ENCODE measurements around the gene C7orf57. TPM values are rescaled to one million over a fixed set of nuclear protein-coding genes. Genes with fewer than 3 reads are reported as not detected.

Gene C7orf57
- not detected in 2 replicates for total RNA-seq (2013; cell fraction: nucleolus; rRNA removed)
- total RNA-seq (2014; rRNA removed) (not detected in 2 replicates), total RNA-seq (2014; rRNA removed; fragmentation: Illumina TruSeq; extraction: Trizol) (0.09 TPM in 1 of 2 replicates, not detected in the other), total RNA-seq (2021) (not detected in 2 replicates), polyA plus RNA-seq (2011; rRNA removed) (0.04 and 0.10 TPM in 2 replicates), polyA plus RNA-seq (2014; fragmentation: Illumina TruSeq; extraction: Trizol) (0.10 TPM in 1 of 2 replicates, not detected in the other), polyA plus RNA-seq (2014; fragmentation: Nextera tagmentation; extraction: Ambion mirVana) (under 1 TPM; 0.07 to 0.21 TPM), polyA plus RNA-seq (2014; rRNA removed) (0.04 TPM in 2 replicates), polyA plus RNA-seq (2016; fragmentation: Nextera tagmentation; extraction: Ambion mirVana) (not detected), polyA minus RNA-seq (2011; rRNA and poly(A)+ RNA removed) (not detected in 2 replicates), Bru-seq, nascent RNA (percentile 4 among the genes with signal in this experiment), BruChase-seq, experiment 1, labeled RNA remaining after a 6-hour chase (percentile 4 among the genes with signal in this experiment), BruChase-seq, experiment 2, labeled RNA remaining after a 2-hour chase (percentile 4 among the genes with signal in this experiment)
- not detected for polyA plus RNA-seq (2011; ENCODE audit: low read depth)
- not detected in 2 replicates for polyA plus RNA-seq (2011; cell fraction: cytosol; rRNA removed)
- not detected in 2 replicates for polyA plus RNA-seq (2011; cell fraction: nucleus; rRNA removed)
- not detected in 2 replicates for polyA plus RNA-seq (2012)
- polyA minus RNA-seq (2011; cell fraction: cytosol; rRNA and poly(A)+ RNA removed), result not detected in 2 replicates
- not detected in 2 replicates for polyA minus RNA-seq (2011; cell fraction: nucleus; rRNA and poly(A)+ RNA removed)
- long read RNA-seq, experiment 1, result 0 reads
- long read RNA-seq, experiment 2, result 0 reads

- 1% methylated on average over 41 of the region's 62 CpGs for WGBS (ENCODE audit: insufficient coverage, insufficient replicate concordance, low lambda C conversion rate, missing lambda C conversion rate)
- in situ Hi-C loops (cut with MboI), result no loop called here
- Histone ChIP-seq H4K20me1 (ENCODE audit: control insufficient read depth, insufficient read depth) (no peaks in the 10 kb centered on the region), H3K4me1 (ENCODE audit: control insufficient read depth, insufficient read depth, low read length) (peaks cover 3% of the 10 kb centered on the region; the same call in 1 of the 2 replicates), H3K9ac (ENCODE audit: control insufficient read depth, insufficient read depth, low read length) (no peak within 1 kb of the TSS), H3K4me3 (no peak within 1 kb of the TSS), H3K79me2 (ENCODE audit: control insufficient read depth, insufficient read depth, low read length) (no peaks in the 10 kb centered on the region), H3K27ac (ENCODE audit: control insufficient read depth, insufficient read depth) (no peak within 1 kb of the TSS), H2AFZ (ENCODE audit: control insufficient read depth, low read depth, low read length) (no peak within 1 kb of the TSS), H3K36me3 (ENCODE audit: control insufficient read depth in 2 of 2, insufficient read depth in 2 of 2, low read length in 1 of 2) (no peaks in the 10 kb centered on the region), H3K4me2 (ENCODE audit: control insufficient read depth, insufficient read depth) (peak within 1 kb of the TSS; percentile 55; the same call in 1 of the 2 replicates), H3K9me3 (replicated peaks; ENCODE audit: control insufficient read depth, insufficient read depth, low read length) (no peaks in the 10 kb centered on the region), H3K27me3 (replicated peaks in 1 of 2; ENCODE audit: control insufficient read depth in 2 of 2, insufficient read depth in 2 of 2, low read length in 1 of 2) (peaks cover 8 to 9% of the 10 kb centered on the region in 2 experiments)
- DNase-seq (ENCODE audit: low read depth, low spot score), result no peak
- peak; percentile 90 for ATAC-seq
- TF ChIP-seq RUNX3 (IDR thresholded peaks at IDR 0.05; ENCODE audit: low read length) (peak; percentile 22; the same call in 1 of the 2 replicates), POLR2AphosphoS2 (IDR thresholded peaks at IDR 0.05; ENCODE audit: low read depth, low read length) (no peak), ZNF384 (IDR thresholded peaks at IDR 0.05; ENCODE audit: borderline replicate concordance, low read depth, low read length) (no peak), IKZF1 (conservative IDR thresholded peaks at IDR 0.05) (no peak), ZSCAN29 (IDR thresholded peaks at IDR 0.05) (no peak), KDM1A (IDR thresholded peaks at IDR 0.05; ENCODE audit: borderline replicate concordance) (no peak), ZNF217 (IDR thresholded peaks at IDR 0.05) (no peak), HDAC2 (IDR thresholded peaks at IDR 0.05) (no peak), SUZ12 (IDR thresholded peaks at IDR 0.05; ENCODE audit: unreplicated experiment) (peak; percentile 46), NFYB (IDR thresholded peaks at IDR 0.05; ENCODE audit: insufficient read depth, low read depth, low read length) (peak; percentile 84), SP1 (IDR thresholded peaks at IDR 0.05; ENCODE audit: low read depth, low read length) (peak; percentile 78), FOS (IDR thresholded peaks at IDR 0.05; ENCODE audit: borderline replicate concordance, extremely low read depth, insufficient read length) (peak; percentile 57)
- TF ChIP-seq, protein P1, sequence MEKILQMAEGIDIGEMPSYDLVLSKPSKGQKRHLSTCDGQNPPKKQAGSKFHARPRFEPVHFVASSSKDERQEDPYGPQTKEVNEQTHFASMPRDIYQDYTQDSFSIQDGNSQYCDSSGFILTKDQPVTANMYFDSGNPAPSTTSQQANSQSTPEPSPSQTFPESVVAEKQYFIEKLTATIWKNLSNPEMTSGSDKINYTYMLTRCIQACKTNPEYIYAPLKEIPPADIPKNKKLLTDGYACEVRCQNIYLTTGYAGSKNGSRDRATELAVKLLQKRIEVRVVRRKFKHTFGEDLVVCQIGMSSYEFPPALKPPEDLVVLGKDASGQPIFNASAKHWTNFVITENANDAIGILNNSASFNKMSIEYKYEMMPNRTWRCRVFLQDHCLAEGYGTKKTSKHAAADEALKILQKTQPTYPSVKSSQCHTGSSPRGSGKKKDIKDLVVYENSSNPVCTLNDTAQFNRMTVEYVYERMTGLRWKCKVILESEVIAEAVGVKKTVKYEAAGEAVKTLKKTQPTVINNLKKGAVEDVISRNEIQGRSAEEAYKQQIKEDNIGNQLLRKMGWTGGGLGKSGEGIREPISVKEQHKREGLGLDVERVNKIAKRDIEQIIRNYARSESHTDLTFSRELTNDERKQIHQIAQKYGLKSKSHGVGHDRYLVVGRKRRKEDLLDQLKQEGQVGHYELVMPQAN (conservative IDR thresholded peaks at IDR 0.05), result no peak
- ChIA-PET RAD21 (ENCODE audit: unreplicated experiment) (no interaction called here), CTCF (no interaction called here), POLR2A (no interaction called here), SMC1A (ENCODE audit: uncharacterized antibody, unreplicated experiment) (no interaction called here)
- no TSS peak for BruUV-seq (replicated peaks)
- intact Hi-C loops (cut with micrococcal nuclease; ENCODE audit: unreplicated experiment), result no loop called here
- FAIRE-seq, result no peak
These were observed at the start of gene C7orf57 for GRCh38 chr7:48035301-48035966. C7orf57 (plus strand) TSS chr7:48035543; CDS start chr7:48036309, 766 bp downstream.
